Kidney (tissue), 14 donors: Measurements from ENCODE around the gene PLEKHM2. TPM values are rescaled to one million over a fixed set of nuclear protein-coding genes. Genes with fewer than 3 reads are reported as not detected.

Experiments used
- DNase-seq, 5 donors: peaks; one replicate each; pipeline ENCODE4 v3.0.0-alpha.2; 2013 to 2020
- FAIRE-seq: peaks from 2 replicates; lab custom pipeline; 2012; peaks lifted over from hg19 to GRCh38; lab: Jason Lieb, UNC
- H3K27ac ChIP-seq, 2 donors: one replicate each; pipeline ENCODE4 v1.7.0; 2013; ENCODE audit warnings: low read depth in 2 of 2, low read length in 2 of 2, inconsistent platforms in 1 of 2
- H3K27me3 ChIP-seq: one replicate; pipeline ENCODE4 v1.7.1; 2013; ENCODE audit warnings: low read length, inconsistent platforms; ENCODE audit not compliant: control insufficient read depth, insufficient read depth
- H3K36me3 ChIP-seq, 3 donors: one replicate each; pipeline versions ENCODE4 v1.7.0 to v1.7.1; 2013; ENCODE audit warnings: low read length in 3 of 3, control low read depth in 1 of 3, inconsistent platforms in 1 of 3; ENCODE audit not compliant: insufficient read depth in 3 of 3, control insufficient read depth in 2 of 3
- H3K4me1 ChIP-seq, 3 donors: one replicate each; pipeline versions ENCODE4 v1.7.0 to v1.7.1; 2013; ENCODE audit warnings: low read length in 3 of 3, inconsistent platforms in 1 of 3, low read depth in 1 of 3; ENCODE audit not compliant: control insufficient read depth in 2 of 3, insufficient read depth in 2 of 3
- H3K4me3 ChIP-seq, 3 donors: one replicate each; pipeline versions ENCODE4 v1.7.0 to v1.8.1; 2013; ENCODE audit warnings: low read length in 3 of 3, control low read depth in 1 of 3, inconsistent platforms in 1 of 3
- H3K9ac ChIP-seq, 3 donors: one replicate each; pipeline versions ENCODE4 v1.7.0 to v1.7.1; 2013; ENCODE audit warnings: low read length in 3 of 3, control low read depth in 1 of 3, inconsistent platforms in 1 of 3
- H3K9me3 ChIP-seq, 3 donors: one replicate each; pipeline versions ENCODE4 v1.7.0 to v1.7.1; 2013; ENCODE audit warnings: low read length in 3 of 3, control low read depth in 1 of 3, inconsistent platforms in 1 of 3; ENCODE audit not compliant: control insufficient read depth in 2 of 3, insufficient read depth in 1 of 3
- CTCF ChIP-seq: IDR thresholded peaks from 3 replicates; pipeline ENCODE4 v1.5.1; 2012; ENCODE audit warnings: mild to moderate bottlenecking, moderate library complexity, borderline replicate concordance; ENCODE audit not compliant: insufficient read depth; ENCODE audit errors: extremely low read depth
- intact Hi-C: fragments of 100-400 bp; cut with DNase I; formaldehyde crosslinking; loops from one replicate; pipeline ENCODE4 v1.11.1; 2022
- polyA plus RNA-seq: library from polyadenylated mRNA; stranded (reverse); fragments of 350-450 nt; fragmentation: Illumina TruSeq; extraction: RNeasy Lipid Tissue Mini Kit (QIAGEN cat#74804); gene quantifications from one replicate; pipeline ENCODE4 v1.2.3, GENCODE V29; 2014; ENCODE audit warnings: low read depth, low replicate concordance; ENCODE audit not compliant: insufficient read depth
- total RNA-seq: library from RNA; stranded (reverse); fragmentation: NEBNext Ultra II Directional; extraction: Animal tissue kit (Norgen Biotek cat#: 25700); gene quantifications from one replicate; pipeline ENCODE4 v1.2.1, GENCODE V29; 2021
- donor health status: control.
- donor health status: control.
- donor health status: control.
- donor health status: control.
- donor health status: control.
- donor health status: DM: yes; HTN: yes; CAD: no.
- donor health status: Normal renal cell carcinoma (clear cell type).

PLEKHM2 gene
- total and polyA plus RNA-seq, 2 donors from 2014 or later: 21.7 to 65.7 TPM

GRCh38 chr1:15761366-15762128, 77.4 kb downstream of the PLEKHM2 start:
- H3K9ac ChIP-seq: no peak overlapping the region
- no peaks in the 10 kb centered on the region for H3K36me3 ChIP-seq
- H3K4me3 ChIP-seq: peak overlapping the region in 1 of 3 donors; percentile 11
- no peaks in the 10 kb centered on the region for H3K27me3 ChIP-seq
- no peak for FAIRE-seq
- intact Hi-C loops: no loop called here
- H3K9me3 ChIP-seq: no peaks in the 10 kb centered on the region
- H3K27ac ChIP-seq: peak overlapping the region; percentile 51 to 68
- no peak for TF ChIP-seq CTCF
- no peak for DNase-seq
- peaks cover 0 to 9% (median 0%) of the 10 kb centered on the region in 3 donors for H3K4me1 ChIP-seq

GRCh38 chr1:15762546-15762945, 78.4 kb downstream of the PLEKHM2 start:
- no peak for TF ChIP-seq CTCF
- H3K27ac ChIP-seq: no peak overlapping the region
- FAIRE-seq (no peak), DNase-seq (no peak)
- intact Hi-C loops: no loop called here
- peaks cover 0 to 9% (median 0%) of the 10 kb centered on the region in 3 donors for H3K4me1 ChIP-seq
- no peak overlapping the region for H3K4me3 ChIP-seq
- H3K9ac ChIP-seq: no peak overlapping the region
- H3K36me3 ChIP-seq: no peaks in the 10 kb centered on the region
- H3K9me3 ChIP-seq: no peaks in the 10 kb centered on the region
- H3K27me3 ChIP-seq: no peaks in the 10 kb centered on the region

GRCh38 chr1:15764269-15764764, 80.2 kb downstream of the PLEKHM2 start:
- TF ChIP-seq CTCF: no peak
- peak in 1 of 5 donors; percentile 48 for DNase-seq
- no peaks in the 10 kb centered on the region for H3K27me3 ChIP-seq
- H3K36me3 ChIP-seq: peaks cover 0 to 6% (median 0%) of the 10 kb centered on the region in 3 donors
- intact Hi-C loops: no loop called here
- H3K27ac ChIP-seq: no peak overlapping the region
- H3K4me3 ChIP-seq: no peak overlapping the region
- no peaks in the 10 kb centered on the region for H3K9me3 ChIP-seq
- H3K4me1 ChIP-seq: peaks cover 0 to 9% (median 0%) of the 10 kb centered on the region in 3 donors
- FAIRE-seq: no peak
- no peak overlapping the region for H3K9ac ChIP-seq
